HepG2 (cell line): ENCODE measurements around the gene FAM98A. TPM values are rescaled to one million over a fixed set of nuclear protein-coding genes. Genes with fewer than 3 reads are reported as not detected.

Source experiments
- ATAC-seq: fragments of 200-7000 bp; cut with Tn5 transposase; 3 replicates; pipeline ENCODE4 v1.9.1; 2020; ENCODE audit warnings: mild to moderate bottlenecking, moderate library complexity
- BruUV-seq: library from RNA; stranded (reverse); fragments of 400-500 nt; replicated peaks from 2 replicates; lab custom pipeline; 2021; lab: Mats Ljungman, UMichigan
- CTCF ChIA-PET: fragments of 300-600 bp; formaldehyde crosslinking; extraction: SDS; loops from one replicate; lab custom pipeline; 2021; ENCODE audit warnings: low total read pairs, inconsistent platforms, low intra/inter-chr PET ratio; lab: Yijun Ruan, JAX
- POLR2A ChIA-PET: fragments of 350-600 bp; sonication (Branson Sonifier 250); formaldehyde crosslinking; loops from one replicate; lab custom pipeline; 2020; ENCODE audit warnings: antibody characterized with exemption, inconsistent platforms; lab: Yijun Ruan, JAX
- DNase-seq: peaks from one replicate; pipeline ENCODE4 v3.0.0-alpha.2; 2015; ENCODE audit warnings: low spot score
- FAIRE-seq: peaks from 3 replicates; lab custom pipeline; 2011; peaks lifted over from hg19 to GRCh38; lab: Jason Lieb, UNC
- H2AFZ ChIP-seq: one replicate; pipeline ENCODE4 v1.6.1; 2011; ENCODE audit warnings: low read length, inconsistent platforms
- H3K27ac ChIP-seq: fragments of 300-600 bp; 3 replicates; pipeline ENCODE4 v1.8.0; 2011; ENCODE audit warnings: mixed run types, mild to moderate bottlenecking, mixed read lengths, low read length, inconsistent platforms; ENCODE audit not compliant: insufficient read depth; ENCODE audit errors: extremely low read length
- H3K27me3 ChIP-seq, 2 experiments: fragments of 200-600 bp in 1 of 2; 2 replicates in 1 of 2; 3 replicates in 1 of 2; pipeline versions ENCODE4 v1.6.0 to v1.8.0; 2011; ENCODE audit warnings: low read length in 2 of 2, mild to moderate bottlenecking in 2 of 2, moderate library complexity in 2 of 2, inconsistent platforms in 1 of 2; ENCODE audit not compliant: insufficient read depth in 2 of 2, control insufficient read depth in 1 of 2
- H3K36me3 ChIP-seq, 2 experiments: fragments of 200-600 bp in 1 of 2; replicated peaks in 1 of 2; 2 replicates in 1 of 2; 3 replicates in 1 of 2; pipeline versions ENCODE4 v1.5.1 to v1.8.0; 2011; ENCODE audit warnings: low read length in 2 of 2, inconsistent platforms in 1 of 2; ENCODE audit not compliant: insufficient read depth in 2 of 2, control insufficient read depth in 1 of 2
- H3K4me1 ChIP-seq: 2 replicates; pipeline ENCODE4 v1.5.1; 2012; ENCODE audit warnings: low read length, inconsistent platforms; ENCODE audit not compliant: insufficient read depth
- H3K4me2 ChIP-seq: 2 replicates; pipeline ENCODE4 v1.6.0; 2011; ENCODE audit warnings: low read depth, low read length, inconsistent platforms
- H3K4me3 ChIP-seq, 3 experiments: fragments of 200-600 bp in 1 of 3; sonication (generic), shearing (Covaris generic) in 1 of 3; replicated peaks in 1 of 3; 2 replicates each; pipeline ENCODE4 v1.5.1; 2011 to 2016; ENCODE audit warnings: low read length in 3 of 3, inconsistent platforms in 2 of 3, low read depth in 2 of 3, mild to moderate bottlenecking in 2 of 3, control low read depth in 1 of 3, mixed read lengths in 1 of 3; ENCODE audit not compliant: insufficient read depth in 1 of 3
- H3K79me2 ChIP-seq: one replicate; pipeline ENCODE4 v1.6.1; 2011; ENCODE audit warnings: low read length, inconsistent platforms; ENCODE audit not compliant: insufficient read depth
- H3K9ac ChIP-seq: 2 replicates; pipeline ENCODE4 v1.6.0; 2011; ENCODE audit warnings: mild to moderate bottlenecking, low read depth, low read length, inconsistent platforms; ENCODE audit not compliant: insufficient read depth
- H3K9me3 ChIP-seq: 2 replicates; pipeline ENCODE4 v1.5.1; 2012; ENCODE audit warnings: mild to moderate bottlenecking, low read length
- H4K20me1 ChIP-seq: 2 replicates; pipeline ENCODE4 v1.6.0; 2011; ENCODE audit warnings: inconsistent platforms, mild to moderate bottlenecking, low read length, moderate library complexity; ENCODE audit not compliant: insufficient read depth
- DMTF1 ChIP-seq: sonication (generic); formaldehyde crosslinking; IDR thresholded peaks from 2 replicates; pipeline ENCODE4 v1.4.0; 2020; ENCODE audit warnings: mild to moderate bottlenecking, missing genetic modification reagents
- KLF12 ChIP-seq: sonication (generic); formaldehyde crosslinking; IDR thresholded peaks from 2 replicates; pipeline ENCODE4 v1.4.0; 2020; ENCODE audit warnings: missing genetic modification reagents, borderline replicate concordance
- PBX3 ChIP-seq: sonication (generic); formaldehyde crosslinking; IDR thresholded peaks from 2 replicates; pipeline ENCODE4 v1.8.1; 2023; ENCODE audit warnings: missing genetic modification reagents, inconsistent platforms, borderline replicate concordance
- SIN3A ChIP-seq: IDR thresholded peaks from 2 replicates; pipeline ENCODE4 v1.6.1; 2011; ENCODE audit warnings: low read depth, mild to moderate bottlenecking, control low read depth, low read length, borderline replicate concordance
- SMC3 ChIP-seq: IDR thresholded peaks from 2 replicates; pipeline ENCODE4 v1.6.1; 2011; ENCODE audit warnings: low read length, improper control_type of control experiment
- ZBTB21 ChIP-seq: sonication (generic); formaldehyde crosslinking; IDR thresholded peaks from 2 replicates; pipeline ENCODE4 v1.4.0; 2020; ENCODE audit warnings: missing genetic modification reagents
- ZFY ChIP-seq: sonication (generic); formaldehyde crosslinking; IDR thresholded peaks from 2 replicates; pipeline ENCODE4 v1.4.0; 2020; ENCODE audit warnings: missing genetic modification reagents
- WGBS: methylation state at CpG from one replicate; pipeline ENCODE4 v1.1.6; 2017; ENCODE audit warnings: low lambda C conversion rate; 5-methylcytosine and 5-hydroxymethylcytosine counted together
- in situ Hi-C: cut with HindIII; loops from 2 replicates; pipeline ENCODE4 v1.10.0; 2017; ENCODE audit warnings: low pct_unique_long_range_greater_than_20kb; ENCODE audit not compliant: extremely low pct_ligation_motif_present
- intact Hi-C: fragments of 100-400 bp; cut with micrococcal nuclease; formaldehyde crosslinking; loops from one replicate; pipeline ENCODE4 v1.10.0; 2022; ENCODE audit not compliant: unreplicated experiment
- polyA plus RNA-seq, 8 experiments: library from polyadenylated mRNA; depleted of rRNA in 3 of 8; stranded (reverse) in 7 of 8; unstranded in 1 of 8; fragments of >200 nt; fragmentation: Illumina TruSeq in 4 of 8; extraction: Trizol in 4 of 8; gene quantifications; 2 replicates each; pipeline versions ENCODE4 v1.2.1 to v1.2.3, GENCODE V29; 2011 to 2016; ENCODE audit warnings: low read depth in 4 of 8, missing spikeins in 1 of 8, mixed read lengths in 1 of 8; ENCODE audit not compliant: insufficient read depth in 1 of 8
- total RNA-seq, 5 experiments: library from RNA; depleted of rRNA; stranded (reverse); fragments of >200 nt; fragmentation: Illumina TruSeq; extraction: Trizol; gene quantifications; 2 replicates each; pipeline ENCODE4 v1.2.3, GENCODE V29; 2016; ENCODE audit warnings: low read depth in 1 of 5

Gene FAM98A
- total and polyA plus RNA-seq, 2 of the 13 experiments (the other 11 are each of a cell fraction or from before 2014, with no cell fraction given) = 44.0 to 61.4 TPM

- no peaks in the 10 kb centered on the region for H3K79me2 ChIP-seq
- no peak overlapping the region for H3K27ac ChIP-seq
- FAIRE-seq = no peak
- H3K4me3 ChIP-seq = no peak overlapping the region
- CTCF ChIA-PET = no interaction called here
- H3K36me3 ChIP-seq = no peaks in the 10 kb centered on the region
- no peak for DNase-seq
- no peaks in the 10 kb centered on the region for H3K27me3 ChIP-seq
- no peak overlapping the region for H2AFZ ChIP-seq
- no peak for TF ChIP-seq KLF12 (CRISPR knock-in tag)
- TF ChIP-seq DMTF1 = no peak
- TF ChIP-seq SMC3 = no peak
- no peak for TF ChIP-seq ZBTB21
- TF ChIP-seq ZFY (CRISPR knock-in tag) = no peak
- no peak for TF ChIP-seq PBX3 (CRISPR knock-in tag)
- TF ChIP-seq SIN3A = no peak
- 41% methylated on average over 4 of the region's 4 CpGs for WGBS
- POLR2A ChIA-PET = no interaction called here
- ATAC-seq = no peak
- H3K9me3 ChIP-seq = no peaks in the 10 kb centered on the region
- BruUV-seq = no TSS peak
- H3K9ac ChIP-seq = no peak overlapping the region
- in situ Hi-C loops = no loop called here
- H3K4me1 ChIP-seq = no peaks in the 10 kb centered on the region
- H4K20me1 ChIP-seq = no peaks in the 10 kb centered on the region
- no peak overlapping the region for H3K4me2 ChIP-seq
- intact Hi-C loops = no loop called here
Observed at GRCh38 chr2:33541243-33541642, 57.9 kb downstream of the FAM98A start.
